CD14-positive monocyte (primary cell): Measurements from ENCODE around the gene DNAJC3. TPM values are rescaled to one million over a fixed set of nuclear protein-coding genes. Genes with fewer than 3 reads are reported as not detected.
A peak's percentile ranks its signal among the peaks of the same experiment; 100 is the strongest.

Experiments used
- DNase-seq, 3 donors: peaks; one replicate each; pipeline ENCODE4 v3.0.0-alpha.2; 2011 to 2022
- H2AFZ ChIP-seq: 2 replicates; pipeline ENCODE4 v1.6.0; 2012; ENCODE audit warnings: mild to moderate bottlenecking, low read depth, low read length, inconsistent platforms; ENCODE audit not compliant: insufficient read depth, poor library complexity, severe bottlenecking
- H3K27ac ChIP-seq, 2 donors: 1 replicate in 1 of 2; 2 replicates in 1 of 2; pipeline ENCODE4 v1.5.1; 2012 to 2013; ENCODE audit warnings: low read length in 2 of 2, control low read depth in 1 of 2, inconsistent platforms in 1 of 2, low read depth in 1 of 2, mild to moderate bottlenecking in 1 of 2
- H3K27me3 ChIP-seq, 2 donors: one replicate each; pipeline versions ENCODE4 v1.6.0 to v1.6.1; 2011 to 2013; ENCODE audit warnings: low read length in 2 of 2; ENCODE audit not compliant: control insufficient read depth in 2 of 2, insufficient read depth in 2 of 2
- H3K36me3 ChIP-seq, 2 donors: replicated peaks in 1 of 2; 1 replicate in 1 of 2; 2 replicates in 1 of 2; pipeline versions ENCODE4 v1.5.1 to v1.6.1; 2012 to 2013; ENCODE audit warnings: low read length in 2 of 2, control low read depth in 1 of 2, inconsistent platforms in 1 of 2, mild to moderate bottlenecking in 1 of 2; ENCODE audit not compliant: insufficient read depth in 2 of 2, control insufficient read depth in 1 of 2
- H3K4me1 ChIP-seq, 2 donors: 1 replicate in 1 of 2; 2 replicates in 1 of 2; pipeline versions ENCODE4 v1.5.1 to v1.6.1; 2012 to 2013; ENCODE audit warnings: low read length in 2 of 2, control low read depth in 1 of 2, inconsistent platforms in 1 of 2, mild to moderate bottlenecking in 1 of 2, moderate library complexity in 1 of 2; ENCODE audit not compliant: insufficient read depth in 2 of 2, control insufficient read depth in 1 of 2
- H3K4me2 ChIP-seq: replicated peaks from 2 replicates; pipeline ENCODE3; 2012; ENCODE audit warnings: low read length, moderate library complexity, mild to moderate bottlenecking; ENCODE audit not compliant: poor library complexity, severe bottlenecking; ENCODE audit errors: extremely low read depth
- H3K4me3 ChIP-seq, 3 experiments: fragments of 200-600 bp in 1 of 3; sonication (generic) in 1 of 3; replicated peaks in 1 of 3; 1 replicate in 2 of 3; 2 replicates in 1 of 3; pipeline ENCODE4 v1.5.1; 2011 to 2013; ENCODE audit warnings: low read length in 3 of 3, mild to moderate bottlenecking in 3 of 3, control low read depth in 2 of 3, low read depth in 2 of 3, inconsistent platforms in 1 of 3, moderate library complexity in 1 of 3
- H3K79me2 ChIP-seq: 2 replicates; pipeline ENCODE4 v1.6.0; 2012; ENCODE audit warnings: mild to moderate bottlenecking, control low read depth, inconsistent platforms, low read length, moderate library complexity; ENCODE audit not compliant: insufficient read depth
- H3K9ac ChIP-seq: 2 replicates; pipeline ENCODE4 v1.6.0; 2017; ENCODE audit warnings: low read length, mild to moderate bottlenecking; ENCODE audit not compliant: insufficient read depth, poor library complexity, severe bottlenecking
- H3K9me3 ChIP-seq, 2 donors: replicated peaks in 1 of 2; 1 replicate in 1 of 2; 2 replicates in 1 of 2; pipeline versions ENCODE4 v1.5.1 to v1.6.1; 2012 to 2013; ENCODE audit warnings: low read length in 2 of 2, control low read depth in 1 of 2; ENCODE audit not compliant: control insufficient read depth in 1 of 2, insufficient read depth in 1 of 2
- H4K20me1 ChIP-seq: 2 replicates; pipeline ENCODE4 v1.6.0; 2012; ENCODE audit warnings: mild to moderate bottlenecking, low read length, control low read depth, moderate library complexity; ENCODE audit not compliant: insufficient read depth
- H3K27ac Mint-ChIP-seq, 7 donors: one replicate each; pipeline ENCODE4 v1.8.0; 2020; ENCODE audit warnings: mild to moderate bottlenecking in 7 of 7, mixed read lengths in 7 of 7, moderate library complexity in 6 of 7, inconsistent platforms in 2 of 7
- H3K27me3 Mint-ChIP-seq, 3 donors: one replicate each; pipeline ENCODE4 v1.8.0; 2021 to 2022; ENCODE audit warnings: low read depth in 3 of 3, mild to moderate bottlenecking in 3 of 3, mixed read lengths in 3 of 3, moderate library complexity in 3 of 3, inconsistent platforms in 1 of 3
- H3K36me3 Mint-ChIP-seq, 2 donors: one replicate each; pipeline ENCODE4 v1.8.0; 2020; ENCODE audit warnings: mixed read lengths in 2 of 2, inconsistent platforms in 1 of 2, mild to moderate bottlenecking in 1 of 2
- H3K4me1 Mint-ChIP-seq: one replicate; pipeline ENCODE4 v1.8.0; 2020; ENCODE audit warnings: mild to moderate bottlenecking, mixed read lengths
- H3K4me3 Mint-ChIP-seq, 2 donors: one replicate each; pipeline ENCODE4 v1.8.0; 2020; ENCODE audit warnings: mild to moderate bottlenecking in 2 of 2, mixed read lengths in 2 of 2, moderate library complexity in 1 of 2
- H3K9me3 Mint-ChIP-seq, 7 donors: one replicate each; pipeline ENCODE4 v1.8.0; 2020 to 2022; ENCODE audit warnings: mixed read lengths in 7 of 7, mild to moderate bottlenecking in 6 of 7, moderate library complexity in 6 of 7, inconsistent platforms in 2 of 7
- WGBS: methylation state at CpG from one replicate; pipeline ENCODE4 v1.1.5; 2013; ENCODE audit warnings: missing lambda C conversion rate; ENCODE audit not compliant: insufficient coverage; 5-methylcytosine and 5-hydroxymethylcytosine counted together
- intact Hi-C, 2 donors: fragments of 100-400 bp; cut with micrococcal nuclease; formaldehyde crosslinking; loops; one replicate each; pipeline versions ENCODE4 v1.15.0 to v1.15.1; 2023
- polyA plus RNA-seq, 3 donors: library from polyadenylated mRNA; depleted of rRNA in 1 of 3; unstranded in 2 of 3; stranded (reverse) in 1 of 3; fragments of 300-500 nt in 2 of 3; fragments of >200 nt in 1 of 3; fragmentation: Illumina TruSeq in 2 of 3; gene quantifications; 1 replicate in 2 of 3; 2 replicates in 1 of 3; pipeline ENCODE4 v1.2.3, GENCODE V29; 2012 to 2021
- TF ChIP-seq, protein P1 (sequence below): fragments of 200-600 bp; IDR thresholded peaks from one replicate; pipeline ENCODE4 v1.8.0; 2022; ENCODE audit warnings: antibody characterized with exemption, mild to moderate bottlenecking

The DNAJC3 gene
- polyA plus RNA-seq, 3 donors: 11.1 to 27.6 (median 22.3) TPM

DNA sequence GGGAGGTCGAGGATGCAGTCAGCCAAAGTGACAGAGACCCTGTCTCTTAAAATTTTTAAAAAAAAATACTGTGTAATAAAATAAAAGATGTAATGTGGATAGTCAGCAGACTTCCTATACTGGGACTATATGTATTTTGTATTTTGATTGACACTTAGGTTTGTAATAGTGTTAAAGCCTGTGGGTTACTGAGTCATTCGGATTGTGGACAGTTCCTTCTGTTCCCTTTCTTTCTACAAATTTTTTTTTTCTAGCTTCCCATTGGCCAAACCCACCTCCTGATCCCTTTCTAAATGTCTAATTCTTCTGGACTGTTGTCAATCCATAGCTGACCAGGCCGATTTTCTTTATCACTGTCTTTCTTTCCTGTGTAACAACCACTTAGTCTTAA, 108.0 kb downstream of the DNAJC3 start:
- no peak overlapping the region for H3K4me2 ChIP-seq
- no peak overlapping the region for H3K4me3 Mint-ChIP-seq
- no peak overlapping the region for H3K27ac ChIP-seq
- no peaks in the 10 kb centered on the region for H3K4me1 Mint-ChIP-seq
- TF ChIP-seq, protein P1, sequence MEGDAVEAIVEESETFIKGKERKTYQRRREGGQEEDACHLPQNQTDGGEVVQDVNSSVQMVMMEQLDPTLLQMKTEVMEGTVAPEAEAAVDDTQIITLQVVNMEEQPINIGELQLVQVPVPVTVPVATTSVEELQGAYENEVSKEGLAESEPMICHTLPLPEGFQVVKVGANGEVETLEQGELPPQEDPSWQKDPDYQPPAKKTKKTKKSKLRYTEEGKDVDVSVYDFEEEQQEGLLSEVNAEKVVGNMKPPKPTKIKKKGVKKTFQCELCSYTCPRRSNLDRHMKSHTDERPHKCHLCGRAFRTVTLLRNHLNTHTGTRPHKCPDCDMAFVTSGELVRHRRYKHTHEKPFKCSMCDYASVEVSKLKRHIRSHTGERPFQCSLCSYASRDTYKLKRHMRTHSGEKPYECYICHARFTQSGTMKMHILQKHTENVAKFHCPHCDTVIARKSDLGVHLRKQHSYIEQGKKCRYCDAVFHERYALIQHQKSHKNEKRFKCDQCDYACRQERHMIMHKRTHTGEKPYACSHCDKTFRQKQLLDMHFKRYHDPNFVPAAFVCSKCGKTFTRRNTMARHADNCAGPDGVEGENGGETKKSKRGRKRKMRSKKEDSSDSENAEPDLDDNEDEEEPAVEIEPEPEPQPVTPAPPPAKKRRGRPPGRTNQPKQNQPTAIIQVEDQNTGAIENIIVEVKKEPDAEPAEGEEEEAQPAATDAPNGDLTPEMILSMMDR: no peak
- intact Hi-C loops: no loop called here
- H2AFZ ChIP-seq: no peak overlapping the region
- H3K36me3 ChIP-seq: peaks cover 56 to 93% of the 10 kb centered on the region in 2 donors
- no peaks in the 10 kb centered on the region for H3K27me3 ChIP-seq
- WGBS: no CpG with 5 or more reads among the region's 3 CpGs
- peak overlapping the region in 2 of 7 donors; percentile 16 to 64 for H3K27ac Mint-ChIP-seq
- H3K4me1 ChIP-seq: no peaks in the 10 kb centered on the region
- H3K27me3 Mint-ChIP-seq: no peaks in the 10 kb centered on the region
- H3K9me3 Mint-ChIP-seq: peaks cover 0 to 11% (median 2%) of the 10 kb centered on the region in 7 donors
- DNase-seq: no peak
- no peaks in the 10 kb centered on the region for H3K9me3 ChIP-seq
- H3K9ac ChIP-seq: no peak overlapping the region
- peaks cover 28% of the 10 kb centered on the region for H4K20me1 ChIP-seq
- peaks cover 66 to 74% of the 10 kb centered on the region in 2 donors for H3K36me3 Mint-ChIP-seq
- no peaks in the 10 kb centered on the region for H3K79me2 ChIP-seq
- H3K4me3 ChIP-seq: no peak overlapping the region

DNA sequence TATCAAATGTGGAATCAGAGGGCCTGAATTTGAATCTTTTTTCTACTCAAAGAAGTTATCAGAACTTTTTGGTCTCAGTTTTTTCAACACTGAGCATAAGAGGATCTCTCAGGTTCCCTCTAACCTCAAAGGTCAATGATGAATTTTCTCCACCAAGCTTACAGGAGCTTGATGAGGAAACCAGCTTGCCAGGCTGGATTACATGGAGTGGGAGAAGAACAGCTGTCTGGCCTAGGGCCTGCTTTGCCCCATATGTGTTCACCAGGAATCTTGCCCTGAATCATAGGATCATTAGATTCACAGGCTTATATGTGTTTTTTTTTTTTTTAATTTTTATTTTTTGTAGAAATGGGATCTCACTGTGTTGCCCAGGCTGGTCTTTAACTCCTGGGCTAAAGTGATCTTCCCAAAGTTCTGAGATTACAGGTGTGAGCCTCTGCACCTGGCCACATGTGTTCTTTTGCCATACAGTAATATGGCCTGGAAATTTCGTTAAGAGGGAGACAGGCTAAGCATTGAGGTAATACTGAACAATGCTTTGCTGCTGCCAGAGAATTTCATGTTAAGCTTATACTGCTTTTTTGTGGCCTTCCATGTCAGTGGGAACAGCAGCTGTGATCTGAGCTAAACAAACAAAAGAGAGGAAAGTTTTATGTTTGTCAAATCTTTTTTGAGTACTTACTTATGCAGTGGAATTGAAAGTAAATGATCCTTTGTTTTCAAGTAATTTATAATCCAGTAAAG, 110.6 kb downstream of the DNAJC3 start:
- Histone ChIP-seq H3K4me1 (no peaks in the 10 kb centered on the region), H2AFZ (no peak overlapping the region), H3K4me3 (no peak overlapping the region), H3K9ac (no peak overlapping the region), H3K36me3 (peaks cover 64 to 99% of the 10 kb centered on the region in 2 donors), H4K20me1 (peaks cover 28% of the 10 kb centered on the region), H3K79me2 (no peaks in the 10 kb centered on the region), H3K27ac (peak overlapping the region in 1 of 2 donors; percentile 11), H3K9me3 (no peaks in the 10 kb centered on the region), H3K27me3 (no peaks in the 10 kb centered on the region), H3K4me2 (no peak overlapping the region)
- Mint-ChIP-seq H3K4me3 (no peak overlapping the region), H3K27ac (no peak overlapping the region), H3K27me3 (no peaks in the 10 kb centered on the region), H3K9me3 (peaks cover 0 to 8% (median 0%) of the 10 kb centered on the region in 7 donors), H3K4me1 (no peaks in the 10 kb centered on the region), H3K36me3 (peaks cover 86 to 92% of the 10 kb centered on the region in 2 donors)
- TF ChIP-seq, protein P1: no peak
- no peak for DNase-seq
- 100% methylated on average over 1 of the region's 1 CpG for WGBS
- intact Hi-C loops: no loop called here
